Activated CD8-positive, alpha-beta T cell treated with anti-CD3 and anti-CD28 coated beads for 36 hours (primary cell): ENCODE data around the gene KBTBD12. TPM values are rescaled to one million over a fixed set of nuclear protein-coding genes. Genes with fewer than 3 reads are reported as not detected.

Experiments
- ATAC-seq: fragments of 200-7000 bp; cut with Tn5 transposase; one replicate; pipeline ENCODE4 v1.10.0; 2021; ENCODE audit warnings: mild to moderate bottlenecking, moderate library complexity
- CTCF ChIA-PET: fragments of 350-600 bp; sonication (Branson Sonifier 250); formaldehyde crosslinking; loops from one replicate; lab custom pipeline; 2021; ENCODE audit warnings: antibody characterized with exemption; lab: Charles Lee
- POLR2A ChIA-PET: fragments of 350-600 bp; sonication (Branson Sonifier 250); formaldehyde crosslinking; loops from one replicate; lab custom pipeline; 2021; ENCODE audit warnings: antibody characterized with exemption; lab: Charles Lee
- DNase-seq: peaks from one replicate; pipeline ENCODE4 v3.0.0-alpha.2; 2020
- H3K27ac Mint-ChIP-seq: one replicate; pipeline ENCODE4 v1.8.0; 2021; ENCODE audit warnings: mild to moderate bottlenecking, mixed read lengths
- H3K27me3 Mint-ChIP-seq: one replicate; pipeline ENCODE4 v1.8.0; 2021; ENCODE audit warnings: mixed read lengths
- H3K36me3 Mint-ChIP-seq: one replicate; pipeline ENCODE4 v1.8.0; 2021; ENCODE audit warnings: low read depth, mixed read lengths
- H3K4me1 Mint-ChIP-seq: one replicate; pipeline ENCODE4 v1.8.0; 2021; ENCODE audit warnings: low read depth, mixed read lengths
- H3K4me3 Mint-ChIP-seq: one replicate; pipeline ENCODE4 v1.8.0; 2021; ENCODE audit warnings: mild to moderate bottlenecking, moderate library complexity, mixed read lengths
- H3K9me3 Mint-ChIP-seq: one replicate; pipeline ENCODE4 v1.8.0; 2021; ENCODE audit warnings: mixed read lengths
- intact Hi-C: fragments of 100-400 bp; cut with micrococcal nuclease; formaldehyde crosslinking; loops from one replicate; pipeline ENCODE4 v1.10.0; 2022
- total RNA-seq, 2 experiments: library from RNA; stranded (reverse); gene quantifications; one replicate each; pipeline ENCODE4 v1.2.3, GENCODE V29; 2021
- TF ChIP-seq, protein P1 (sequence below): fragments of 200-600 bp; IDR thresholded peaks from one replicate; pipeline ENCODE4 v1.8.0; 2022; ENCODE audit warnings: antibody characterized with exemption, mild to moderate bottlenecking

Gene KBTBD12
- total RNA-seq, 2 experiments from 2014 or later, result not detected

DNA sequence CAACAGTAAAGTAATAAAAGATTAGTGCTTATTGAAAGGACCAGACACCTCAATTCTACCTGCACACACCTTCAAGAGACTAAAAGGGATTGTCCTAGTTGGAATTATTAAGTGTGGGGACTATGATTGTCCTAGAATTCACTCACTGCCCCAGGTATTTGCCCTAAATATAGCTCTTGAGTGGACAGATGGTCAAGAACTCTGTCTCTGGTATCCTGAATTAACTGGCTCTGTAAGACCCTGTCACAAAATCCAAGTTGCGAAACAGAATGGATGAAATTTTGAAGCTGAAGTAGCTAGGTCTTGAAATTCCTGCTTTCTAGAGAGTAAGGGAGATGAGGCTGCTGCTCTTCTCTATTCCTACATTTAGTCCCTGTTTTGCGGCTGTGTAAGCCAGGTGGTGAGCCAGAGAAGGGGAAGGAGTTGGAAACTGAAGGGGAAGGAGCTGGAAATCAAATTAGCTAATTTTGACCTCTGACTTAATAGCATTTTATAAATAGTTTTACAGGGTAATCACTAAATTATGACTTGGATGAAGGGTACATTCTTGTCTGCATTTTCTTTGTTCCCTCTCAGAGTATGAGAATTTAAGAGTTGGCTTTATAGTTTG lies 34.5 kb downstream of the KBTBD12 start:
- intact Hi-C loops, result no loop called here
- H3K4me1 Mint-ChIP-seq, result no peaks in the 10 kb centered on the region
- H3K27ac Mint-ChIP-seq, result no peak overlapping the region
- ChIA-PET CTCF (interaction anchor here (1.0 to 1.3 kb wide), 2 partner anchors 9 to 10 kb away, joined by 3 read pairs; no protein-coding TSS in a partner anchor), POLR2A (no interaction called here)
- ATAC-seq (no peak), DNase-seq (no peak)
- H3K36me3 Mint-ChIP-seq, result no peaks in the 10 kb centered on the region
- H3K4me3 Mint-ChIP-seq, result no peak overlapping the region
- H3K9me3 Mint-ChIP-seq, result no peaks in the 10 kb centered on the region
- TF ChIP-seq, protein P1, sequence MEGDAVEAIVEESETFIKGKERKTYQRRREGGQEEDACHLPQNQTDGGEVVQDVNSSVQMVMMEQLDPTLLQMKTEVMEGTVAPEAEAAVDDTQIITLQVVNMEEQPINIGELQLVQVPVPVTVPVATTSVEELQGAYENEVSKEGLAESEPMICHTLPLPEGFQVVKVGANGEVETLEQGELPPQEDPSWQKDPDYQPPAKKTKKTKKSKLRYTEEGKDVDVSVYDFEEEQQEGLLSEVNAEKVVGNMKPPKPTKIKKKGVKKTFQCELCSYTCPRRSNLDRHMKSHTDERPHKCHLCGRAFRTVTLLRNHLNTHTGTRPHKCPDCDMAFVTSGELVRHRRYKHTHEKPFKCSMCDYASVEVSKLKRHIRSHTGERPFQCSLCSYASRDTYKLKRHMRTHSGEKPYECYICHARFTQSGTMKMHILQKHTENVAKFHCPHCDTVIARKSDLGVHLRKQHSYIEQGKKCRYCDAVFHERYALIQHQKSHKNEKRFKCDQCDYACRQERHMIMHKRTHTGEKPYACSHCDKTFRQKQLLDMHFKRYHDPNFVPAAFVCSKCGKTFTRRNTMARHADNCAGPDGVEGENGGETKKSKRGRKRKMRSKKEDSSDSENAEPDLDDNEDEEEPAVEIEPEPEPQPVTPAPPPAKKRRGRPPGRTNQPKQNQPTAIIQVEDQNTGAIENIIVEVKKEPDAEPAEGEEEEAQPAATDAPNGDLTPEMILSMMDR, result no peak
- H3K27me3 Mint-ChIP-seq, result peaks cover 10% of the 10 kb centered on the region

GRCh38 chr3:127951276-127951675 lies 36.2 kb downstream of the KBTBD12 start:
- H3K27ac Mint-ChIP-seq, result no peak overlapping the region
- TF ChIP-seq, protein P1, result no peak
- H3K4me3 Mint-ChIP-seq, result no peak overlapping the region
- H3K9me3 Mint-ChIP-seq, result no peaks in the 10 kb centered on the region
- H3K27me3 Mint-ChIP-seq, result peaks cover 14% of the 10 kb centered on the region
- ChIA-PET CTCF (no interaction called here), POLR2A (no interaction called here)
- DNase-seq, result no peak
- no peaks in the 10 kb centered on the region for H3K4me1 Mint-ChIP-seq
- ATAC-seq, result no peak
- no peaks in the 10 kb centered on the region for H3K36me3 Mint-ChIP-seq
- intact Hi-C loops, result no loop called here

GRCh38 chr3:127953091-127954035 lies 38.3 kb downstream of the KBTBD12 start:
- CTCF ChIA-PET, result interaction anchor here (1.2 kb wide), 1 partner anchor 17 kb away, joined by 4 read pairs; no protein-coding TSS in a partner anchor
- intact Hi-C loops, result no loop called here
- H3K27ac Mint-ChIP-seq, result no peak overlapping the region
- H3K9me3 Mint-ChIP-seq, result no peaks in the 10 kb centered on the region
- DNase-seq (no peak), ATAC-seq (no peak)
- no peaks in the 10 kb centered on the region for H3K4me1 Mint-ChIP-seq
- TF ChIP-seq, protein P1, result no peak
- H3K27me3 Mint-ChIP-seq, result peaks cover 11% of the 10 kb centered on the region
- POLR2A ChIA-PET, result no interaction called here
- H3K4me3 Mint-ChIP-seq, result no peak overlapping the region
- H3K36me3 Mint-ChIP-seq, result no peaks in the 10 kb centered on the region

DNA sequence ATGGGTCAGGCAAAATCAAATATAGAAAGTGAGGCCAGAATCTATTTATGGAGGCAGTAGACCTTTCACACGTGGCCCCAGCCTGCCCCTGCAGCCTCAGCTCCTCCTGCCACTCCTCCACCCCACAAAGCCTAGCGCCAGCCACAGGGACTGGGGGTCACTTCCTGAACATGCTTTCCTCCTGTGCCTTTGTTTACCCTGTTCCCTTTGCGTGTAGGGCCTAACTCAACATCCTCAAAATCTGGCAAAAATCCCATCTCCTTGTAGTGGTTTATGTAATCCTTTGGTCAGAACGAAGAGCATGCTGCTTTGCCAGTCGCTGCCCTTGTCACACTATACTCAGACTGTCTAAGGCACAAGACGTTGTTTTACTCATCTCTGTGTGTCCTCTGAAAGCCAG lies 39.6 kb downstream of the KBTBD12 start:
- H3K9me3 Mint-ChIP-seq, result no peaks in the 10 kb centered on the region
- peaks cover 8% of the 10 kb centered on the region for H3K27me3 Mint-ChIP-seq
- H3K4me1 Mint-ChIP-seq, result no peaks in the 10 kb centered on the region
- intact Hi-C loops, result no loop called here
- DNase-seq (no peak), ATAC-seq (no peak)
- H3K27ac Mint-ChIP-seq, result no peak overlapping the region
- POLR2A ChIA-PET, result no interaction called here
- no peak overlapping the region for H3K4me3 Mint-ChIP-seq
- TF ChIP-seq, protein P1, result no peak
- CTCF ChIA-PET, result interaction anchor here (1.2 kb wide), 1 partner anchor 16 kb away, joined by 4 read pairs; no protein-coding TSS in a partner anchor
- no peaks in the 10 kb centered on the region for H3K36me3 Mint-ChIP-seq

DNA sequence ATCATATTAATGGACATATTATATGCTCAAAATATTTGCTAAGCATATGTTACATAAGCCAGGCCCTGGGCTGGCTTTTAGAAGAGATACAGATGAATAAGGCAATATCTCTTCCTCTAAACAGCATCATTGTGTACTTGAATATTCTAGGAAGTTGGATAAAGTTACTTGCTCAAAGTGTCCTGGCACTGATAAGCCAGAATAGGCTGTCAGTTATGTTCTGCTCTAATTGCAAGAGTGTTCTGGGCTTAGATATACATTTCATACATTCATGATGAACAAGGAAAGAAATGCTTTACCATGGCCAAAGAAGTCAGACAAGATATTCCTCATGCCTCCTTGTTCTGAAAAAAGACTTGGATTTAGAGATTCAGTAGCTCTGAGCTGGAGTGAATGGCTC lies 40.7 kb downstream of the KBTBD12 start:
- ATAC-seq, result no peak
- peaks cover 8% of the 10 kb centered on the region for H3K27me3 Mint-ChIP-seq
- no peaks in the 10 kb centered on the region for H3K4me1 Mint-ChIP-seq
- H3K9me3 Mint-ChIP-seq, result no peaks in the 10 kb centered on the region
- TF ChIP-seq, protein P1, result no peak
- CTCF ChIA-PET, result no interaction called here
- no peaks in the 10 kb centered on the region for H3K36me3 Mint-ChIP-seq
- no peak overlapping the region for H3K27ac Mint-ChIP-seq
- intact Hi-C loops, result no loop called here
- DNase-seq, result no peak
- H3K4me3 Mint-ChIP-seq, result no peak overlapping the region
- POLR2A ChIA-PET, result no interaction called here
